OCI-LY3 (cell line): ENCODE measurements around the gene ALOXE3.

ENCODE experiments used
- H2AFZ ChIP-seq: fragments of 200-600, 300-600 bp; shearing (Covaris generic); 2 replicates; pipeline ENCODE4 v1.6.0; 2014; ENCODE audit warnings: antibody characterized with exemption, low read depth, low read length
- H3K27ac ChIP-seq: fragments of 200-600, 300-600 bp; sonication (generic); 2 replicates; pipeline ENCODE4 v1.5.1; 2014; ENCODE audit warnings: mild to moderate bottlenecking, low read length, moderate library complexity, mixed read lengths
- H3K27me3 ChIP-seq: fragments of 200-600, 300-600 bp; sonication (generic); 2 replicates; pipeline ENCODE4 v1.6.1; 2014; ENCODE audit warnings: low read depth, low read length, mixed read lengths
- H3K36me3 ChIP-seq: fragments of 200-600, 300-600 bp; sonication (generic); replicated peaks from 2 replicates; pipeline ENCODE3; 2014; ENCODE audit warnings: low read depth, low read length, mixed read lengths
- H3K4me1 ChIP-seq: fragments of 300-600, 200-600 bp; sonication (generic); 2 replicates; pipeline ENCODE4 v1.6.1; 2014; ENCODE audit warnings: low read length, mixed read lengths
- H3K4me2 ChIP-seq: fragments of 200-600, 300-600 bp; sonication (generic); 2 replicates; pipeline ENCODE4 v1.6.1; 2014; ENCODE audit warnings: low read length, mixed read lengths
- H3K4me3 ChIP-seq: fragments of 300-600, 200-600 bp; sonication (generic); 2 replicates; pipeline ENCODE4 v1.5.1; 2014; ENCODE audit warnings: antibody characterized with exemption, mild to moderate bottlenecking, low read length, moderate library complexity
- H3K79me2 ChIP-seq: fragments of 300-600, 200-600 bp; shearing (Covaris generic); 2 replicates; pipeline ENCODE4 v1.6.1; 2014; ENCODE audit warnings: mild to moderate bottlenecking, low read length, mixed read lengths
- H3K9ac ChIP-seq: fragments of 300-600, 200-600 bp; shearing (Covaris generic); 2 replicates; pipeline ENCODE4 v1.6.0; 2014; ENCODE audit warnings: mild to moderate bottlenecking, low read length, moderate library complexity
- H3K9me3 ChIP-seq: fragments of 200-600, 300-600 bp; shearing (Covaris generic); 2 replicates; pipeline ENCODE4 v1.6.1; 2014; ENCODE audit warnings: low read length, mixed read lengths; ENCODE audit not compliant: insufficient read depth
- H4K20me1 ChIP-seq: fragments of 200-600, 300-600 bp; sonication (generic); 2 replicates; pipeline ENCODE4 v1.6.1; 2016; ENCODE audit warnings: low read length, mixed read lengths; ENCODE audit not compliant: insufficient read depth
- EZH2phosphoT487 ChIP-seq: fragments of 200-600 bp; shearing (Covaris generic); IDR thresholded peaks from 2 replicates; pipeline ENCODE4 v1.6.1; 2018; ENCODE audit warnings: antibody characterized with exemption, mixed run types, low read depth
- TF ChIP-seq, protein P1 (sequence below): fragments of 200-600, 300-600 bp; sonication (generic); IDR thresholded peaks from 2 replicates; pipeline ENCODE4 v1.5.1; 2014; ENCODE audit warnings: antibody characterized with exemption, low read length, low read depth

The ALOXE3 gene

GRCh38 chr17:8128125-8128784 is 9.9 kb upstream of the ALOXE3 start:
- Histone ChIP-seq H4K20me1 (no peaks in the 10 kb centered on the region), H3K4me3 (no peak overlapping the region), H3K9me3 (no peaks in the 10 kb centered on the region), H2AFZ (no peak overlapping the region), H3K79me2 (no peaks in the 10 kb centered on the region), H3K36me3 (no peaks in the 10 kb centered on the region), H3K27me3 (0 out of 2 replicates have a peak, but pooled peaks cover 4% of the 10 kb centered on the region), H3K27ac (no peak overlapping the region), H3K4me2 (no peak overlapping the region), H3K4me1 (peaks cover 12% of the 10 kb centered on the region; the same call in 1 of the 2 replicates), H3K9ac (no peak overlapping the region)
- TF ChIP-seq, protein P1, sequence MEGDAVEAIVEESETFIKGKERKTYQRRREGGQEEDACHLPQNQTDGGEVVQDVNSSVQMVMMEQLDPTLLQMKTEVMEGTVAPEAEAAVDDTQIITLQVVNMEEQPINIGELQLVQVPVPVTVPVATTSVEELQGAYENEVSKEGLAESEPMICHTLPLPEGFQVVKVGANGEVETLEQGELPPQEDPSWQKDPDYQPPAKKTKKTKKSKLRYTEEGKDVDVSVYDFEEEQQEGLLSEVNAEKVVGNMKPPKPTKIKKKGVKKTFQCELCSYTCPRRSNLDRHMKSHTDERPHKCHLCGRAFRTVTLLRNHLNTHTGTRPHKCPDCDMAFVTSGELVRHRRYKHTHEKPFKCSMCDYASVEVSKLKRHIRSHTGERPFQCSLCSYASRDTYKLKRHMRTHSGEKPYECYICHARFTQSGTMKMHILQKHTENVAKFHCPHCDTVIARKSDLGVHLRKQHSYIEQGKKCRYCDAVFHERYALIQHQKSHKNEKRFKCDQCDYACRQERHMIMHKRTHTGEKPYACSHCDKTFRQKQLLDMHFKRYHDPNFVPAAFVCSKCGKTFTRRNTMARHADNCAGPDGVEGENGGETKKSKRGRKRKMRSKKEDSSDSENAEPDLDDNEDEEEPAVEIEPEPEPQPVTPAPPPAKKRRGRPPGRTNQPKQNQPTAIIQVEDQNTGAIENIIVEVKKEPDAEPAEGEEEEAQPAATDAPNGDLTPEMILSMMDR = no peak
- no peak for TF ChIP-seq EZH2phosphoT487

GRCh38 chr17:8126491-8127066 is 8.3 kb upstream of the ALOXE3 start:
- Histone ChIP-seq H3K27me3 (0 out of 2 replicates have a peak, but pooled peaks cover 2% of the 10 kb centered on the region), H2AFZ (peak overlapping the region; percentile 94), H3K27ac (peak overlapping the region; percentile 47; the same call in 1 of the 2 replicates)

GRCh38 chr17:8125947-8126490 is 7.7 kb upstream of the ALOXE3 start:
- H3K36me3 ChIP-seq = no peaks in the 10 kb centered on the region
- H3K79me2 ChIP-seq = no peaks in the 10 kb centered on the region
- H3K27me3 ChIP-seq = no peaks in the 10 kb centered on the region
- H2AFZ ChIP-seq = peak overlapping the region; percentile 94
- peak overlapping the region; percentile 100 for H3K4me3 ChIP-seq
- H3K9ac ChIP-seq = peak overlapping the region; percentile 80
- no peaks in the 10 kb centered on the region for H4K20me1 ChIP-seq
- no peaks in the 10 kb centered on the region for H3K9me3 ChIP-seq
- TF ChIP-seq, protein P1 = no peak
- no peak for TF ChIP-seq EZH2phosphoT487
- H3K27ac ChIP-seq = peak overlapping the region; percentile 47
- H3K4me2 ChIP-seq = peak overlapping the region; percentile 99
- H3K4me1 ChIP-seq = peaks cover 12% of the 10 kb centered on the region; the same call in 1 of the 2 replicates

More at GRCh38 chr17:8126491-8127066, 8.3 kb upstream of the ALOXE3 start:
- no peak for TF ChIP-seq EZH2phosphoT487
- TF ChIP-seq, protein P1 = no peak
- H3K36me3 ChIP-seq = no peaks in the 10 kb centered on the region
- H3K4me3 ChIP-seq = peak overlapping the region; percentile 100
- H4K20me1 ChIP-seq = no peaks in the 10 kb centered on the region
- H3K79me2 ChIP-seq = no peaks in the 10 kb centered on the region
- H3K4me2 ChIP-seq = peak overlapping the region; percentile 99
- peak overlapping the region; percentile 80 for H3K9ac ChIP-seq
- H3K4me1 ChIP-seq = peaks cover 12% of the 10 kb centered on the region; the same call in 1 of the 2 replicates
- no peaks in the 10 kb centered on the region for H3K9me3 ChIP-seq
